PC-3 (cell line): ENCODE results near the gene RGS12. TPM values are rescaled to one million over a fixed set of nuclear protein-coding genes. Genes with fewer than 3 reads are reported as not detected.
A peak's percentile ranks its signal among the peaks of the same experiment; 100 is the strongest.

Experiments used
- ATAC-seq: fragments of 200-7000 bp; cut with Tn5 transposase; 2 replicates; pipeline ENCODE4 v1.9.1; 2020; ENCODE audit warnings: mild to moderate bottlenecking, moderate library complexity
- BruUV-seq: library from RNA; stranded (reverse); fragments of 400-500 nt; replicated peaks from 2 replicates; lab custom pipeline; 2021; lab: Mats Ljungman, UMichigan
- CTCF ChIA-PET: fragments of 300-600 bp; sonication (Branson Sonifier 250); formaldehyde crosslinking; loops from one replicate; lab custom pipeline; 2022; ENCODE audit warnings: antibody characterized with exemption; lab: Charles Lee
- POLR2A ChIA-PET: fragments of 300-600 bp; sonication (Branson Sonifier 250); formaldehyde crosslinking; loops from one replicate; lab custom pipeline; 2022; ENCODE audit warnings: antibody characterized with exemption; ENCODE audit not compliant: unreplicated experiment; lab: Charles Lee
- DNase-seq: peaks from one replicate; pipeline ENCODE4 v3.0.0-alpha.2; 2015
- H2AFZ ChIP-seq: fragments of 300-600 bp; sonication (generic); 2 replicates; pipeline ENCODE4 v1.6.0; 2016; ENCODE audit warnings: antibody characterized with exemption, low read length
- H3F3A ChIP-seq: fragments of 300-600 bp; sonication (generic); one replicate; pipeline ENCODE4 v1.6.0; 2017; ENCODE audit warnings: antibody characterized with exemption, low read length, control low read depth, mild to moderate bottlenecking; ENCODE audit not compliant: unreplicated experiment
- H3K27ac ChIP-seq: fragments of 300-600 bp; sonication (generic); 2 replicates; pipeline ENCODE4 v1.5.1; 2016; ENCODE audit warnings: mild to moderate bottlenecking, low read length
- H3K27me3 ChIP-seq: fragments of 300-600 bp; sonication (generic); 2 replicates; pipeline ENCODE4 v1.6.1; 2016; ENCODE audit warnings: low read length, mixed read lengths
- H3K36me3 ChIP-seq: fragments of 300-600 bp; sonication (generic); 2 replicates; pipeline ENCODE4 v1.6.1; 2016; ENCODE audit warnings: low read depth, mixed run types, low read length, mixed read lengths
- H3K4me1 ChIP-seq: fragments of 300-600 bp; sonication (generic); 2 replicates; pipeline ENCODE4 v1.5.1; 2016; ENCODE audit warnings: low read length; ENCODE audit not compliant: insufficient read depth
- H3K4me2 ChIP-seq: fragments of 300-600 bp; sonication (generic); 2 replicates; pipeline ENCODE4 v1.6.0; 2016; ENCODE audit warnings: low read length
- H3K4me3 ChIP-seq: fragments of 300-600 bp; sonication (generic); 2 replicates; pipeline ENCODE4 v1.5.1; 2016; ENCODE audit warnings: mild to moderate bottlenecking, low read length, mixed read lengths
- H3K79me2 ChIP-seq: fragments of 300-600 bp; sonication (generic); 2 replicates; pipeline ENCODE4 v1.6.1; 2017; ENCODE audit warnings: low read length, mixed read lengths
- H3K9ac ChIP-seq: fragments of 300-600 bp; sonication (generic); 2 replicates; pipeline ENCODE4 v1.6.0; 2016; ENCODE audit warnings: mild to moderate bottlenecking, low read length
- H3K9me2 ChIP-seq: fragments of 300-600 bp; sonication (generic); replicated peaks from 2 replicates; pipeline ENCODE4 v1.6.1; 2016; ENCODE audit warnings: mixed run types, low read length, mixed read lengths
- H3K9me3 ChIP-seq: fragments of 300-600 bp; sonication (generic); 2 replicates; pipeline ENCODE4 v1.6.1; 2016; ENCODE audit warnings: low read length, mixed read lengths
- H4K20me1 ChIP-seq: fragments of 300-600 bp; sonication (generic); 2 replicates; pipeline ENCODE4 v1.6.1; 2016; ENCODE audit warnings: low read length, mixed read lengths
- CTCF ChIP-seq: fragments of 300-600 bp; sonication (generic); conservative IDR thresholded peaks from 2 replicates; pipeline ENCODE4 v1.5.1; 2017; ENCODE audit warnings: antibody characterized with exemption, low read depth, mild to moderate bottlenecking, low read length
- EZH2 ChIP-seq: fragments of 300-600 bp; sonication (generic); IDR thresholded peaks from one replicate; pipeline ENCODE4 v1.6.1; 2017; ENCODE audit warnings: antibody characterized with exemption, mild to moderate bottlenecking, low read length; ENCODE audit not compliant: unreplicated experiment
- EZH2phosphoT487 ChIP-seq: fragments of 300-600 bp; sonication (generic); IDR thresholded peaks from 2 replicates; pipeline ENCODE4 v1.6.1; 2018; ENCODE audit warnings: mild to moderate bottlenecking, antibody characterized with exemption, low read length, borderline replicate concordance
- intact Hi-C: fragments of 100-400 bp; cut with micrococcal nuclease; formaldehyde crosslinking; loops from 2 replicates; pipeline ENCODE4 v1.9.0; 2023
- total RNA-seq: library from RNA; depleted of rRNA; stranded (reverse); fragments of >200 nt; gene quantifications from 2 replicates; pipeline ENCODE4 v1.2.3, GENCODE V29; 2014

The RGS12 gene
- total RNA-seq, 1 experiment from 2014 or later = 10.3 TPM

DNA sequence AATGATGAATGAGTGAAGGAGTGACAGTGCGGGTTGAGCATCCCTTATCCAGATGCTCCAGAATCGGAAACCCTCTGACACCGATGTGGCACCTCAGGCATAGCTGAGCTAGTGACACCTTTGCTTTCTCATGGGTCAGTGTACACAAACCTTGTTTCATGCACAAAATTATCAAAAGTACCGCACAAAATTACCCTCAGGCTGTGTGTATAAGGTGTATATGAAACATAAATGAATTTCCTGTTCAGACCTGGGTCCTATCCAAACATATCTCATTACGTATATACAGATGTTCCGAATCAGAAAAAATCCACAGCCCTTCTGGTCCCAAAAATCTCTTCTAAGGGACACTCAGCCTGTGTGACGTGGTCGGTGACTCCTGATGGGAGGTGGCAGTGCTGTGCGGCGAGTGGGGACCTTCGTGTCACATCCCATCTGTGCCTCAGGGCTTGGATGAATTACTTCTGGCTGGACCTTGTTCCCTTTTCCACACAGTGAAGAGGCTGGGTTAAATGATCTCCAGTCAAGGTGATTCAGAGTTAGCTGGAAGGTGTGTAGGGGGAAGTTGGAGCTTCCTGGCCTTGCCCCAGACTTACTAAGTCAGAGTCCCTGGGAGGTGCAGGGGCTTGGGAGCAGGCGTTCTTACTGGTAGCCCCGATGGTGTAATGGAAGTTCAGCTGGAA, 18.8 kb downstream of the RGS12 start:
- ChIA-PET POLR2A (no interaction called here), CTCF (no interaction called here)
- Histone ChIP-seq H3K4me1 (peaks cover 20% of the 10 kb centered on the region), H3K36me3 (no peaks in the 10 kb centered on the region), H3K4me3 (0 out of 2 replicates have a peak overlapping the region, but pooled peaks have one; percentile 13), H3K9me3 (no peaks in the 10 kb centered on the region), H2AFZ (no peak overlapping the region), H3K9me2 (no peaks in the 10 kb centered on the region), H3F3A (no peaks in the 10 kb centered on the region), H3K27ac (peak overlapping the region; percentile 58), H3K79me2 (peaks cover 3% of the 10 kb centered on the region; the same call in 1 of the 2 replicates), H3K4me2 (peak overlapping the region; percentile 74), H4K20me1 (peaks cover 7% of the 10 kb centered on the region; the same call in 1 of the 2 replicates), H3K9ac (no peak overlapping the region), H3K27me3 (no peaks in the 10 kb centered on the region)
- intact Hi-C loops = no loop called here
- peak; percentile 95 for ATAC-seq
- no peak for TF ChIP-seq EZH2phosphoT487
- TF ChIP-seq CTCF = no peak
- TF ChIP-seq EZH2 = no peak
- no TSS peak for BruUV-seq
- DNase-seq = peak; percentile 80

DNA sequence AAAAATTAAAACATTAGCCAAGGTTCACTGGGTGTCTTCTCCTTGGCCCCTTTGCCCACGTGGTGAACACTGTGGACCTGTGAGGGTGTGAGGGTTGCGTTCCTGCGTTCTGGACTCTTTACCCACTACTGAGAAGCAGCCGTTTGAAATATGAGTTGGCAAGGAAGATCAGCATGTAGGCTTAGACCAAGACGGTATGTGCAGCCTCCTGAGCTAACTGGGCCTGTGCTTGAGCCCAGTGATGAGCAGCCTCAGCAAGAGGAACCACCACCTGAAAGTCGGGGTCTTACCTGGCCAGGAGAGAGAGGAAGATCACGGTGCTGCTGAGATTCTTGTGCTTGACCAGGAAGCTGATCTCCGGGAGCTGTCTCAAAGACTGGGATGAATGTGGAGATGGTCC, 19.5 kb downstream of the RGS12 start:
- intact Hi-C loops = no loop called here
- POLR2A ChIA-PET = no interaction called here
- H3K4me1 ChIP-seq = peaks cover 20% of the 10 kb centered on the region
- no peak for DNase-seq
- H2AFZ ChIP-seq = no peak overlapping the region
- peaks cover 7% of the 10 kb centered on the region; the same call in 1 of the 2 replicates for H4K20me1 ChIP-seq
- H3K4me2 ChIP-seq = peak overlapping the region; percentile 74; the same call in 1 of the 2 replicates
- no peaks in the 10 kb centered on the region for H3K9me2 ChIP-seq
- BruUV-seq = no TSS peak
- H3K9ac ChIP-seq = no peak overlapping the region
- CTCF ChIA-PET = no interaction called here
- no peak overlapping the region for H3K4me3 ChIP-seq
- H3K27me3 ChIP-seq = no peaks in the 10 kb centered on the region
- H3F3A ChIP-seq = no peaks in the 10 kb centered on the region
- H3K27ac ChIP-seq = peak overlapping the region; percentile 58
- no peak for ATAC-seq
- TF ChIP-seq EZH2 = no peak
- TF ChIP-seq CTCF = no peak
- TF ChIP-seq EZH2phosphoT487 = no peak
- H3K9me3 ChIP-seq = no peaks in the 10 kb centered on the region
- H3K79me2 ChIP-seq = peaks cover 3% of the 10 kb centered on the region; the same call in 1 of the 2 replicates
- H3K36me3 ChIP-seq = no peaks in the 10 kb centered on the region

GRCh38 chr4:3313139-3313538, 20.3 kb downstream of the RGS12 start:
- Histone ChIP-seq H3K36me3 (no peaks in the 10 kb centered on the region), H3K9me2 (no peaks in the 10 kb centered on the region), H3K4me3 (no peak overlapping the region), H3K27ac (no peak overlapping the region), H3K27me3 (no peaks in the 10 kb centered on the region), H3K4me2 (no peak overlapping the region), H4K20me1 (peaks cover 7% of the 10 kb centered on the region; the same call in 1 of the 2 replicates), H2AFZ (no peak overlapping the region), H3K9ac (no peak overlapping the region), H3K9me3 (no peaks in the 10 kb centered on the region), H3F3A (no peaks in the 10 kb centered on the region), H3K79me2 (peaks cover 3% of the 10 kb centered on the region; the same call in 1 of the 2 replicates), H3K4me1 (peaks cover 20% of the 10 kb centered on the region)
- TF ChIP-seq EZH2 = no peak
- TF ChIP-seq CTCF = no peak
- no peak for DNase-seq
- CTCF ChIA-PET = no interaction called here
- POLR2A ChIA-PET = no interaction called here
- ATAC-seq = no peak
- intact Hi-C loops = no loop called here
- no TSS peak for BruUV-seq
